ENCODE results near the gene GNG7.

DNA sequence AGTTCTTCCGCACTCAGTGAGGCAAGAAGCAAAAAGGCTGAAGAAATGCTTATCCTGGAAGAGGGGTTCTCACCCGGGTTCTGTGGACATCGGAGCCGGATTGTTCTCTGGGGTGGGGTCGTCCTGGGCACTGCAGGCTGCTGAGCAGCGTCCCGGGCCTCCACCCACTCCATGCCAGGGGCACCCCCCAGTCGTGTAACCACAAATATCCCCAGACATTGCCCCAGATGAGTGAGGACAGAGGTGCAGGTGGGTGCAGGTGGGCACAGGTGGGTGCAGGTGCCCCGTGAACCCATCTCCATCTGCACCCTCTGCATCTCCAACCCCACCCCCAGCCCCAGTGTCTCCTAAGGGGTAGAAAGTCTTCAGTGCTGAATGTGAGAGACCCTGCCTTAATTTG, 67.5 kb downstream of the GNG7 start:
- no peak for TF ChIP-seq POLR2A (IDR thresholded peaks at IDR 0.05)
- TF ChIP-seq, protein P1, sequence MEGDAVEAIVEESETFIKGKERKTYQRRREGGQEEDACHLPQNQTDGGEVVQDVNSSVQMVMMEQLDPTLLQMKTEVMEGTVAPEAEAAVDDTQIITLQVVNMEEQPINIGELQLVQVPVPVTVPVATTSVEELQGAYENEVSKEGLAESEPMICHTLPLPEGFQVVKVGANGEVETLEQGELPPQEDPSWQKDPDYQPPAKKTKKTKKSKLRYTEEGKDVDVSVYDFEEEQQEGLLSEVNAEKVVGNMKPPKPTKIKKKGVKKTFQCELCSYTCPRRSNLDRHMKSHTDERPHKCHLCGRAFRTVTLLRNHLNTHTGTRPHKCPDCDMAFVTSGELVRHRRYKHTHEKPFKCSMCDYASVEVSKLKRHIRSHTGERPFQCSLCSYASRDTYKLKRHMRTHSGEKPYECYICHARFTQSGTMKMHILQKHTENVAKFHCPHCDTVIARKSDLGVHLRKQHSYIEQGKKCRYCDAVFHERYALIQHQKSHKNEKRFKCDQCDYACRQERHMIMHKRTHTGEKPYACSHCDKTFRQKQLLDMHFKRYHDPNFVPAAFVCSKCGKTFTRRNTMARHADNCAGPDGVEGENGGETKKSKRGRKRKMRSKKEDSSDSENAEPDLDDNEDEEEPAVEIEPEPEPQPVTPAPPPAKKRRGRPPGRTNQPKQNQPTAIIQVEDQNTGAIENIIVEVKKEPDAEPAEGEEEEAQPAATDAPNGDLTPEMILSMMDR (IDR thresholded peaks at IDR 0.05), result no peak
